Duodenal mucosa (tissue), 2 donors: ENCODE data around the gene LGI2.
A peak's percentile ranks its signal among the peaks of the same experiment; 100 is the strongest.

ENCODE experiments used
- H3K27ac ChIP-seq: one replicate; pipeline ENCODE4 v1.7.0; 2013; ENCODE audit warnings: low read depth, low read length
- H3K27me3 ChIP-seq, 2 donors: one replicate each; pipeline ENCODE4 v1.7.0; 2013; ENCODE audit warnings: low read length in 2 of 2, control low read depth in 1 of 2; ENCODE audit not compliant: insufficient read depth in 2 of 2, control insufficient read depth in 1 of 2
- H3K36me3 ChIP-seq, 2 donors: one replicate each; pipeline ENCODE4 v1.7.0; 2013; ENCODE audit warnings: low read length in 2 of 2, control low read depth in 1 of 2; ENCODE audit not compliant: insufficient read depth in 2 of 2, control insufficient read depth in 1 of 2
- H3K4me1 ChIP-seq, 2 donors: one replicate each; pipeline ENCODE4 v1.7.0; 2013; ENCODE audit warnings: low read length in 2 of 2, control low read depth in 1 of 2; ENCODE audit not compliant: insufficient read depth in 2 of 2, control insufficient read depth in 1 of 2
- H3K4me3 ChIP-seq, 2 donors: one replicate each; pipeline ENCODE4 v1.7.0; 2013; ENCODE audit warnings: low read length in 2 of 2, low read depth in 1 of 2
- H3K9ac ChIP-seq, 2 donors: one replicate each; pipeline ENCODE4 v1.7.0; 2013; ENCODE audit warnings: low read length in 2 of 2, low read depth in 1 of 2
- H3K9me3 ChIP-seq, 2 donors: one replicate each; pipeline ENCODE4 v1.7.0; 2013; ENCODE audit warnings: low read length in 2 of 2, control low read depth in 1 of 2; ENCODE audit not compliant: control insufficient read depth in 1 of 2

Gene LGI2

GRCh38 chr4:24980064-24980690, 50.6 kb downstream of the LGI2 start:
- Histone ChIP-seq H3K9me3 (no peaks in the 10 kb centered on the region), H3K4me3 (peak overlapping the region in 1 of 2 donors; percentile 57), H3K27me3 (no peaks in the 10 kb centered on the region), H3K4me1 (no peaks in the 10 kb centered on the region), H3K36me3 (no peaks in the 10 kb centered on the region), H3K27ac (no peak overlapping the region), H3K9ac (no peak overlapping the region)

DNA sequence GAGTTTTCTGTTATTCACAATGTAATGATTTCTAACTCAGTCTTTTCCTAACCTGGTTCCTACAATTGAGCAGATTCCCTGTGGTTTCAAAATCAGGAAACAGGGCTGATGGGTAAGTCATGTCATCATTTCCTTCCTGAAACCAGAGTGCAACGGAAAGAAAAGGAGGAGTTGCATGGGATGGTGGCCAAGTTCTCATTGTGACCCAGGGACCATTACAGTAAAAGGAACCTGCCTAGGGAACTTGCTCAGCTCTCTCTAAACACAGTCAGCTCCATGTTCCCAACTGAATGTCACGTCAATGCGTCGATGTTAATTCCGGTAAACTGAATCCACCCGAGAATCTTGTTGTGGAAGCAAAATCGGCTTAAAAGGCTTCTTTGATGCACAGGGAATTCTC, 51.2 kb downstream of the LGI2 start:
- H3K9me3 ChIP-seq, result no peaks in the 10 kb centered on the region
- no peaks in the 10 kb centered on the region for H3K27me3 ChIP-seq
- no peak overlapping the region for H3K9ac ChIP-seq
- no peaks in the 10 kb centered on the region for H3K36me3 ChIP-seq
- no peak overlapping the region for H3K27ac ChIP-seq
- no peaks in the 10 kb centered on the region for H3K4me1 ChIP-seq
- H3K4me3 ChIP-seq, result peak overlapping the region in 1 of 2 donors; percentile 57

DNA sequence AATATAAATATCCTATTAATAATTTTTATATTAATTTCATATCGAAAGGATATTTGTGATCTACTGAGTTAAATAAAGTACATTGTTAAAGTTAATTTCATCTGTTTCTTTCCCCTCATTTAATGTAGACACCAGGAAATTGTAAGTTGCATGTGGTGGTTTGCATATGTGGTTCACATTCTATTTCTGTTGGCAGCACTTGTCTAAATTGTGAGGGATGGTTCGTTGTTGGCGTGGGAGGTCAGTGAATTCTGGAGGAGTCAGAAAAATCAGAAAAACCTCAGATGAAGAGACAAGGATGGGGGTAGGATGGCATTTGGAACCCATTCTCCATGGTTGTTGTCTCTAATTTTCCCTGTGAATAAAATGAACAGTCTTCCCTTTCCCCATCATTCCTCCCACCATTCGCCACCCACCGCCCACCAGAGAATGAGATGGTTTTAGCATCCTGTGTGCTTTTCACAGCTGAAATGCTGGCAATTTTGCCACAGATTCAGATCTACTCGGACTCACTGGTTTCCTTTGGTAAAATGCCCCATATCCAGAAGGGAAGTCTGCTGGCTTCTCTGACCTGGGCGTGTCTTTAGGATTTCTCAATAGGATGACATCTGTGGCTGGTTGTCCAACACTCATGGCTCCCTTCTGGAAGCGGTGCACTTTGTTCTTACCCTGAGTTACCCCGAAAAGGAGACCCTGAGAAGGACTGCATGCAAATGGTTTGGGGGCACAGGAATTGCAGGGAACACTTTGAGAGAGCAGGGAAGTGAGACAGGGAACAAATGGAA, 52.3 kb downstream of the LGI2 start:
- no peaks in the 10 kb centered on the region for H3K9me3 ChIP-seq
- no peak overlapping the region for H3K4me3 ChIP-seq
- H3K27ac ChIP-seq, result no peak overlapping the region
- H3K36me3 ChIP-seq, result no peaks in the 10 kb centered on the region
- H3K4me1 ChIP-seq, result no peaks in the 10 kb centered on the region
- no peaks in the 10 kb centered on the region for H3K27me3 ChIP-seq
- H3K9ac ChIP-seq, result no peak overlapping the region

- no peak overlapping the region for H3K9ac ChIP-seq
- H3K9me3 ChIP-seq, result no peaks in the 10 kb centered on the region
- H3K4me1 ChIP-seq, result peaks cover 3 to 6% of the 10 kb centered on the region in 2 donors
- no peak overlapping the region for H3K4me3 ChIP-seq
- H3K27me3 ChIP-seq, result no peaks in the 10 kb centered on the region
- no peaks in the 10 kb centered on the region for H3K36me3 ChIP-seq
- no peak overlapping the region for H3K27ac ChIP-seq
These were observed 55.2 kb downstream of the LGI2 start for GRCh38 chr4:24975510-24975909.

DNA sequence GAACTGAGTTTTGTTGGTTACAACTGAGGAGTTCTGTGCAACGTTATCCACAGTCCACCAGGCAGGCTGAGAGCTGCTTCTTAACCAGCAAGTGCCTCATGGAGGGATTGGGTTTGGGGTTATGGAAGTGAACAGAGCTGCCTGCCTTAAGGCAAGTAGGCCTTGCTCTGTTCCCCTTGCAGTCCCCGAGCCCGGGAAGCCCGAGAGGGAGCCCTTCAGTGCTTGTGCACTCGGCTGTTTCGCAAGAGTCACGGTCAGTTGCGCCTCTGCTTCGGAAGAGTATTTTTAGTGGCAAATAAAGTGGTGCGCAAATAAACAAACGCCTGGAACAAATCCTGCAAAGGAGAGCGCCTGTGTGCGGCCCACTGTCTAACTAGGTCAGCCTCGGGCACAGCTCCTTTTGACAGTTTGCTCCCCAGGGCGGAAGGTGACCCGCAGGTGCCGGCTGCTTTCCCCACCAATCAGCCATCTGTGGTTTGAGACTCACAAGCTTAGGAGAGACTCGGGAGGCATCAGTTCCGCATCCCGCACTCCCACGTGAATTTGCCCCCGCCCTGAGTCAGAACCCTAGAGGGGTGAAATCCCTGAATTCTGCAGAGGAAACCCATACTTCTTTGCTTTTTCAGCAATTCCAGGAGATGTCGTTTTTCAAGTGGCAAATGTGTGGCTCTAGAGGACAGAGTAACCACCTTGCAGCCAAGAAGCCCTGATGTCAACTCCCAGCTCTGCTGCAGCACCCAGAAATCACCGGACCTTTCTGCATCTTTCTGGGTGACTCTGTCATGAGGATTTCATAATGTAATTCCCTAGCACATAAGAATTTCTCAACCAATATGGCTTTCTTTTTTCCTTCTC, 56.8 kb downstream of the LGI2 start:
- H3K36me3 ChIP-seq, result no peaks in the 10 kb centered on the region
- H3K4me3 ChIP-seq, result no peak overlapping the region
- no peak overlapping the region for H3K27ac ChIP-seq
- no peaks in the 10 kb centered on the region for H3K9me3 ChIP-seq
- no peaks in the 10 kb centered on the region for H3K27me3 ChIP-seq
- H3K4me1 ChIP-seq, result peaks cover 3 to 6% of the 10 kb centered on the region in 2 donors
- no peak overlapping the region for H3K9ac ChIP-seq

DNA sequence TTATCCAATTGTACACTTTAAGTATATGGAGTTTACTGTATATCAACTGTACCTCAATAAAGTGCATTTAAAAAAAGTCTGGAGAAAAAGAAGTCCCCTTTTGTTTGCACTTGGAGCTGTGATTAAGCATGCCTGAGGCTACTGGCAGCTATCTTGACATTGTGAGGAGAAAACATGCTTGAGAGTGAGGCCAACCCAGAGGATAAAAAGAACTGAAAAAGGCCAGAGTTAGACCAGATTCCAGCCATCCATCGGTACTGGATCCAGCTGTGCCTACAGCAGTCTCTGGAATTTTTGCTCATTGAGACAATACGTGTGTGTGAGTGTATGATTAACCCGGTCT, 57.4 kb downstream of the LGI2 start:
- no peak overlapping the region for H3K4me3 ChIP-seq
- no peaks in the 10 kb centered on the region for H3K9me3 ChIP-seq
- no peaks in the 10 kb centered on the region for H3K36me3 ChIP-seq
- H3K27ac ChIP-seq, result no peak overlapping the region
- H3K9ac ChIP-seq, result no peak overlapping the region
- H3K4me1 ChIP-seq, result peaks cover 3 to 6% of the 10 kb centered on the region in 2 donors
- H3K27me3 ChIP-seq, result no peaks in the 10 kb centered on the region

GRCh38 chr4:24971192-24971591, 59.6 kb downstream of the LGI2 start:
- Histone ChIP-seq H3K27me3 (no peaks in the 10 kb centered on the region), H3K36me3 (no peaks in the 10 kb centered on the region), H3K4me1 (peaks cover 3 to 6% of the 10 kb centered on the region in 2 donors), H3K4me3 (no peak overlapping the region), H3K27ac (no peak overlapping the region), H3K9me3 (peaks cover 0 to under 1% of the 10 kb centered on the region in 2 donors), H3K9ac (no peak overlapping the region)

DNA sequence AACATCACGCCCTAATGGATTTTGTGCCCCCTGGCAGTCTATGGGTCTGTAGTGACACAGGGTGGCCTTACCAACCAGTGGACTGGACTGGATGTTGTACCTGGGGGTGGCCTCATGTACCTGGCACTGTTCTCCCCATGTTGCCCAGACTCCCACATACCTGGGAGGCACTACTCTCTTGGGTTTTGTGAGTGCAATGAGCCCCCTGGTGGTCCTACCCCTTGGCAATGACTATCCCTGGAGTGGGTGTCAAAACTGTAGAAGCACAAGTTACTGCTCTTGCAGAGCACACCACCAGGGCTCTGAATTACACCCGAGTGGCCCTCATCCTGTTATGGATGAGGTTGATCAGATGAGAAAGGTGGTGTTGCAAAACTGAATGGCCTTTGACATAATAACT, 60.1 kb downstream of the LGI2 start:
- peaks cover 5 to 6% of the 10 kb centered on the region in 2 donors for H3K9me3 ChIP-seq
- no peak overlapping the region for H3K9ac ChIP-seq
- H3K4me1 ChIP-seq, result peaks cover 3 to 6% of the 10 kb centered on the region in 2 donors
- no peak overlapping the region for H3K27ac ChIP-seq
- H3K36me3 ChIP-seq, result no peaks in the 10 kb centered on the region
- no peak overlapping the region for H3K4me3 ChIP-seq
- no peaks in the 10 kb centered on the region for H3K27me3 ChIP-seq

GRCh38 chr4:24970191-24970590, 60.6 kb downstream of the LGI2 start:
- Histone ChIP-seq H3K4me1 (peaks cover 3 to 6% of the 10 kb centered on the region in 2 donors), H3K9ac (no peak overlapping the region), H3K9me3 (peaks cover 7 to 8% of the 10 kb centered on the region in 2 donors), H3K4me3 (no peak overlapping the region), H3K27me3 (no peaks in the 10 kb centered on the region), H3K27ac (no peak overlapping the region), H3K36me3 (no peaks in the 10 kb centered on the region)

DNA sequence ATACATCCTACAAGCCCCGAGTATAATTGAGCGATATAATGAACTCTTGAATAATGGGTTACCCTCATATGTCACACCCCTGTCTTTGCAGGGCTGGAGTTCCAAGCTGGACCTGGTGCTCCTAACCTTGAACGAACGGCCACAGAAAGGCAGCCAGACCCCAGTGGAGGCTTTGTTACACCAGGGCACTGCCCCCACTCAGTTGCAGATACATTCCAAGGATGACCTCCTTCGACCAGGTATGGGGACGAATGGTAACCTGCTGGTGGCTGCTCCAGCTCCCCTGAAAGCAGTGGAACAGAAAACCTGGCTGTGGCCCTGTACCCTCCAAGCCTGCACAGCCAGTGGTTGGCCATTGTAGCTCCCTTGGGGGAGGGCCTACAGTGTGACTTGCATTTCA, 61.3 kb downstream of the LGI2 start:
- H3K9me3 ChIP-seq, result peaks cover 7 to 8% of the 10 kb centered on the region in 2 donors
- H3K9ac ChIP-seq, result no peak overlapping the region
- H3K36me3 ChIP-seq, result no peaks in the 10 kb centered on the region
- peaks cover 3 to 6% of the 10 kb centered on the region in 2 donors for H3K4me1 ChIP-seq
- no peak overlapping the region for H3K27ac ChIP-seq
- H3K4me3 ChIP-seq, result no peak overlapping the region
- H3K27me3 ChIP-seq, result no peaks in the 10 kb centered on the region
